HCT116 (cell line): ENCODE results near the gene TCF12. TPM values are rescaled to one million over a fixed set of nuclear protein-coding genes. Genes with fewer than 3 reads are reported as not detected.

Experiments
- ATAC-seq: fragments of 200-7000 bp; cut with Tn5 transposase; 2 replicates; pipeline ENCODE4 v1.9.1; 2020; ENCODE audit warnings: mild to moderate bottlenecking, moderate library complexity
- BruUV-seq: library from RNA; stranded (reverse); fragments of 400-500 nt; replicated peaks from 2 replicates; lab custom pipeline; 2021; lab: Mats Ljungman, UMichigan
- CTCF ChIA-PET: fragments of 300-600 bp; sonication (Branson Sonifier 250); formaldehyde crosslinking; loops from one replicate; lab custom pipeline; 2021; ENCODE audit warnings: antibody characterized with exemption; lab: Charles Lee
- POLR2A ChIA-PET: fragments of 300-600, 350-600 bp; sonication (Branson Sonifier 250); formaldehyde crosslinking; loops from one replicate; lab custom pipeline; 2021; ENCODE audit warnings: antibody characterized with exemption; lab: Charles Lee
- RAD21 ChIA-PET, 2 experiments: fragments of 300-600 bp; sonication (Branson Sonifier 250); formaldehyde crosslinking; loops; one replicate each; lab custom pipeline; 2023; ENCODE audit warnings: low total read pairs in 2 of 2; ENCODE audit not compliant: uncharacterized antibody in 2 of 2, unreplicated experiment in 2 of 2, low non-redundant PET in 1 of 2; lab: Charles Lee
- DNase-seq: peaks from one replicate; pipeline ENCODE4 v3.0.0-alpha.2; 2010; ENCODE audit warnings: low read depth, low spot score
- H2AFZ ChIP-seq: fragments of 200-600 bp; shearing (Covaris generic), sonication (generic); 2 replicates; pipeline ENCODE4 v1.6.1; 2017; ENCODE audit warnings: low read depth, mixed run types, mixed read lengths, antibody characterized with exemption, low read length; ENCODE audit not compliant: poor library complexity, severe bottlenecking
- H3K27ac ChIP-seq: 2 replicates; pipeline ENCODE4 v1.5.1; 2012; ENCODE audit warnings: low read depth, low read length
- H3K27me3 ChIP-seq: fragments of 200-600 bp; sonication (generic); 2 replicates; pipeline ENCODE4 v1.6.1; 2016; ENCODE audit warnings: mixed run types, low read length, mixed read lengths; ENCODE audit not compliant: insufficient read depth
- H3K36me3 ChIP-seq, 2 experiments: fragments of 200-500 bp in 1 of 2; fragments of 200-600 bp in 1 of 2; sonication (Bioruptor generic) in 1 of 2; sonication (generic) in 1 of 2; 2 replicates each; pipeline versions ENCODE4 v1.5.1 to v1.6.1; 2014 to 2016; ENCODE audit warnings: low read length in 2 of 2, inconsistent platforms in 1 of 2, mixed read lengths in 1 of 2, mixed run types in 1 of 2; ENCODE audit not compliant: insufficient read depth in 2 of 2, control insufficient read depth in 1 of 2
- H3K4me1 ChIP-seq, 2 experiments: fragments of 200-600 bp in 1 of 2; sonication (generic) in 1 of 2; 2 replicates each; pipeline versions ENCODE4 v1.5.1 to v1.6.1; 2012 to 2017; ENCODE audit warnings: low read length in 2 of 2, inconsistent platforms in 1 of 2, mild to moderate bottlenecking in 1 of 2, mixed read lengths in 1 of 2, mixed run types in 1 of 2, moderate library complexity in 1 of 2; ENCODE audit not compliant: insufficient read depth in 2 of 2, control insufficient read depth in 1 of 2
- H3K4me2 ChIP-seq: fragments of 200-600 bp; sonication (generic); 2 replicates; pipeline ENCODE4 v1.6.1; 2017; ENCODE audit warnings: mixed run types, low read length, mixed read lengths
- H3K4me3 ChIP-seq, 2 experiments: fragments of 200-600 bp in 1 of 2; sonication (generic) in 1 of 2; replicated peaks in 1 of 2; 2 replicates each; pipeline ENCODE4 v1.5.1; 2011 to 2016; ENCODE audit warnings: low read length in 2 of 2, control low read depth in 1 of 2, low read depth in 1 of 2, mild to moderate bottlenecking in 1 of 2, mixed read lengths in 1 of 2, mixed run types in 1 of 2
- H3K79me2 ChIP-seq: fragments of 200-600 bp; sonication (generic); 2 replicates; pipeline ENCODE4 v1.6.1; 2017; ENCODE audit warnings: mild to moderate bottlenecking, mixed run types, low read length, moderate library complexity, mixed read lengths; ENCODE audit not compliant: insufficient read depth
- H3K9ac ChIP-seq: fragments of 200-600 bp; sonication (generic); 2 replicates; pipeline ENCODE4 v1.6.1; 2016; ENCODE audit warnings: low read length, mixed read lengths
- H3K9me2 ChIP-seq: fragments of 200-600 bp; sonication (generic), shearing (Covaris generic); 2 replicates; pipeline ENCODE4 v1.6.1; 2017; ENCODE audit warnings: mixed run types, mild to moderate bottlenecking, moderate library complexity; ENCODE audit not compliant: insufficient read depth
- H3K9me3 ChIP-seq, 2 experiments: fragments of 200-500 bp in 1 of 2; fragments of 200-600 bp in 1 of 2; sonication (Bioruptor generic) in 1 of 2; sonication (generic) in 1 of 2; 2 replicates each; pipeline ENCODE4 v1.6.1; 2014 to 2017; ENCODE audit warnings: low read length in 2 of 2, mixed read lengths in 2 of 2, inconsistent platforms in 1 of 2, low read depth in 1 of 2, mild to moderate bottlenecking in 1 of 2, mixed run types in 1 of 2, moderate library complexity in 1 of 2; ENCODE audit not compliant: control insufficient read depth in 1 of 2, insufficient read depth in 1 of 2
- H4K20me1 ChIP-seq: fragments of 200-600 bp; sonication (generic), shearing (Covaris generic); 2 replicates; pipeline ENCODE4 v1.6.1; 2017; ENCODE audit warnings: mixed run types, mild to moderate bottlenecking, moderate library complexity; ENCODE audit not compliant: insufficient read depth
- CBX3 ChIP-seq: IDR thresholded peaks from 2 replicates; pipeline ENCODE4 v1.6.1; 2012; ENCODE audit warnings: low read depth
- CEBPB ChIP-seq: IDR thresholded peaks from 2 replicates; pipeline ENCODE4 v1.6.1; 2012; ENCODE audit warnings: low read depth
- CTCF ChIP-seq, 3 experiments: fragments of 200-600 bp in 1 of 3; sonication (generic) in 1 of 3; IDR thresholded peaks in 2 of 3; conservative IDR thresholded peaks in 1 of 3; 2 replicates each; pipeline ENCODE4 v1.5.1; 2012 to 2017; ENCODE audit warnings: low read depth in 2 of 3, low read length in 2 of 3, antibody characterized with exemption in 1 of 3, borderline replicate concordance in 1 of 3, control low read depth in 1 of 3, mild to moderate bottlenecking in 1 of 3, mixed read lengths in 1 of 3, mixed run types in 1 of 3, moderate library complexity in 1 of 3; ENCODE audit not compliant: insufficient read depth in 1 of 3
- EGR1 ChIP-seq: IDR thresholded peaks from 2 replicates; pipeline ENCODE4 v1.6.1; 2012; ENCODE audit warnings: low read depth
- FOSL1 ChIP-seq: IDR thresholded peaks from 2 replicates; pipeline ENCODE4 v1.6.1; 2012; ENCODE audit warnings: low read depth
- MAX ChIP-seq: IDR thresholded peaks from 2 replicates; pipeline ENCODE4 v1.6.1; 2012
- POLR2A ChIP-seq: IDR thresholded peaks from 2 replicates; pipeline ENCODE4 v1.7.0; 2011; ENCODE audit warnings: borderline replicate concordance; ENCODE audit not compliant: insufficient read depth, insufficient read length; ENCODE audit errors: extremely low read depth
- POLR2AphosphoS5 ChIP-seq: IDR thresholded peaks from 2 replicates; pipeline ENCODE4 v1.6.1; 2011; ENCODE audit warnings: mild to moderate bottlenecking, low read depth, low read length, moderate library complexity
- RAD21 ChIP-seq: IDR thresholded peaks from 2 replicates; pipeline ENCODE4 v1.6.1; 2012; ENCODE audit warnings: low read depth, mild to moderate bottlenecking
- SIN3A ChIP-seq: IDR thresholded peaks from 2 replicates; pipeline ENCODE4 v1.6.1; 2012; ENCODE audit warnings: low read depth
- SP1 ChIP-seq: IDR thresholded peaks from 2 replicates; pipeline ENCODE4 v1.6.1; 2012; ENCODE audit warnings: low read depth
- TCF7L2 ChIP-seq: IDR thresholded peaks from 2 replicates; pipeline ENCODE4 v1.7.0; 2011; ENCODE audit warnings: borderline replicate concordance, inconsistent platforms; ENCODE audit not compliant: insufficient read depth, insufficient read length; ENCODE audit errors: extremely low read depth
- ZFX ChIP-seq: fragments of 450-650 bp; IDR thresholded peaks from 2 replicates; pipeline ENCODE4 v1.6.1; 2017
- ZNF274 ChIP-seq: fragments of 200-500 bp; sonication (Bioruptor generic); IDR thresholded peaks from 2 replicates; pipeline ENCODE4 v1.6.1; 2014; ENCODE audit warnings: mild to moderate bottlenecking, low read depth, low read length, inconsistent platforms
- intact Hi-C: fragments of 100-400 bp; cut with micrococcal nuclease; formaldehyde crosslinking; loops from 2 replicates; pipeline ENCODE4 v1.10.0; 2022
- total RNA-seq: library from RNA; stranded (reverse); gene quantifications from one replicate; pipeline ENCODE4 v1.2.1, GENCODE V29; 2021; ENCODE audit not compliant: unreplicated experiment

The TCF12 gene
- total RNA-seq, 1 experiment from 2014 or later = 71.6 TPM

- ChIA-PET CTCF (no interaction called here), RAD21 (no interaction called here), POLR2A (interaction anchor here (0.7 to 1.1 kb wide), 3 partner anchors 31 to 41 kb away, joined by 3 to 9 read pairs (median 3); partner anchors contain the start of gene TCF12)
- Histone ChIP-seq H4K20me1 (no peaks in the 10 kb centered on the region), H3K36me3 (no peaks in the 10 kb centered on the region), H3K9me2 (no peaks in the 10 kb centered on the region), H3K79me2 (no peaks in the 10 kb centered on the region), H3K27ac (peak overlapping the region; percentile 92), H3K9ac (peak overlapping the region; percentile 79), H3K4me2 (peak overlapping the region; percentile 96), H3K27me3 (no peaks in the 10 kb centered on the region), H3K4me3 (peak overlapping the region; percentile 59 to 69), H2AFZ (peak overlapping the region; percentile 76), H3K4me1 (peaks cover 16 to 17% of the 10 kb centered on the region in 2 experiments), H3K9me3 (no peaks in the 10 kb centered on the region)
- intact Hi-C loops = loop anchor here (1.0 kb wide), 1 partner anchor 31 kb away; the partner anchor contains the start of gene TCF12
- peak; percentile 95 for ATAC-seq
- TF ChIP-seq POLR2AphosphoS5 (peak; percentile 82), RAD21 (0 out of 2 replicates have a peak, but pooled peaks have one; percentile 21), ZNF274 (no peak), MAX (peak; percentile 87), TCF7L2 (peak; percentile 25), ZFX (peak; percentile 77), SP1 (peak; percentile 58), POLR2A (peak; percentile 68), SIN3A (peak; percentile 43), CEBPB (0 out of 2 replicates have a peak, but pooled peaks have one; percentile 24), CBX3 (no peak; the same call in none of the 2 replicates), EGR1 (peak; percentile 75), CTCF (IDR thresholded peaks at IDR 0.05 in 2 of 3, conservative IDR thresholded peaks at IDR 0.05 in 1 of 3; ENCODE audit: borderline replicate concordance in 1 of 3, insufficient read depth in 1 of 3, low read depth in 2 of 3, low read length in 2 of 3) (no peak), FOSL1 (no peak)
- peak; percentile 86 for DNase-seq
- BruUV-seq = no TSS peak
Observed at GRCh38 chr15:56886932-56887781, 31.3 kb upstream of the TCF12 start.
